Putamen (tissue), 1 donor: Measurements from ENCODE around the gene BBS7.

Experiments
- DNase-seq: peaks from one replicate; pipeline ENCODE4 v3.0.0-alpha.2; 2016; ENCODE audit warnings: low spot score

BBS7 gene

DNA sequence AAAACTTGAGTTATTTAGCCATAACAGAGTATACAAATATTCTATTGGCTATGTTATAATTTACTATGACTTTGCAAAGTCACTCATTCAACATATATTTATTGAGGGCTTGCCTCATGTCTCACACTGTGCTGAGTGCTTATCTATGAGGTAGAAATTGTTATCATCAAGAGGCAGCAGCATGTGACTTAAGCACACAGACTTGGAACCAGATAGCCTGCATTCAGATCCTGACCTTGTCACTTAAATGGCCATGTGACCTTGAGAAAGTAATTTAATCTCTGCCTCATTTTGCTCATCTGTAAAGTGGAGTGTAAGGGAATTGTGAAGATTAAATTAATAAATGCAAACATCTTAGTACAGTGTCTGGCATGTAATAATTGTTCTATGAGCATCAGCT is 79.3 kb downstream of the BBS7 start:
- DNase-seq: no peak

DNA sequence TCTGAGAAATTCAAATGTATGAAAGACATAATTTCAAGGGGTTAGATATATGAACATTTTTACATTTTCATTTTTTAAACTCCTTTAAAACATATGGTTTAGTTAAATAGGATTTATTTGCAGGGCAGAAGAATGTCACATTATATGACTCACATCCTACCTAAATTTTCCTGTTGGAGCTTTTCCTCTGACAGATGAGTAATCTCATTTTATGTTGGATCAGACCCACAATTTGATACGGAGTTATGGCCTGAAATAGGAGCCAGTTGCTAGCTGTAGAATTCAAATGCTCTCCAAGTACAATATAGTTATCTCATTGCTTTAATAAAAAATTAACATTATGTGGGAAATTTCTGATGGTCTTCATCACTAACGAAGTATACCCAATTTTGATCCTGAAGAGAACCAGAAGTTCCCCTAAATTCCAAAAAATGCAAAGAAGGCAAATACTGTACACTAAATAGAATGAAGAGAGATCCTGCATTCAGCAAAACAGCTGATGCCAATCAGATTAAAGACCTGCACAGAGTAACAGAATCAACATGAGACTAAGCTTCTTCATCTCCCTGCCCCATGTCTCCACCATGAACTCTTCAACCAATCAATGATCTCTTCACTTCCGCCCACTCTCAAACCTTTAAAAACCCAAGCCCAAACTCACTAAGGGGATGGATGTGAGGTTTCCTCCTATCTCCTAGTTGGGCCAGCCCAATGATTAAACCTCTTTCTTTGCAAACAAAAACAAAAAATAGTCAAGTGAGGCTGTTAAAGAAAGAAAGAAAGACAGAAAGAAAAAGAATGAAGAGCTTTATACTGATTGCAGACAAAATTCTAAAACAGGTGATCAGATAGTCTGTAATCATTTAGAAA is 80.1 kb downstream of the BBS7 start:
- no peak for DNase-seq

DNA sequence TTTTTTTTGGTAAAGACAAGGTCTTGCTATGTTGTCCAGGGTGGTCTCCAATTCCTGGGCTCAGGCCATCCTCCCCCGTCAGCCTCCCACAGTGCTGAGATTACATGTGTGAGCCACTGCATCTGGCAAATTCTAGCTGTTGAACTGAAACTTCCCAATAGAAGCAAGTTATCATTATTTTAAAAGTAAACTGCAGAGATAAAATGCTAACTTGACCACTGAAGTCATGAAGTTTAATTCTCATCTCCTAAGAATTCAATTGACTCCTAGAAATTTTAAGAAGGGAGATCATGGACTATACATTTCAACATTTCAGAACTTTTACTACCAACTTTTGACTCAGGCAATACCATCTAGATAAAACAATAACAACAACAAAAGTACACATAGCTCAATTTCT is 80.8 kb downstream of the BBS7 start:
- DNase-seq: no peak

DNA sequence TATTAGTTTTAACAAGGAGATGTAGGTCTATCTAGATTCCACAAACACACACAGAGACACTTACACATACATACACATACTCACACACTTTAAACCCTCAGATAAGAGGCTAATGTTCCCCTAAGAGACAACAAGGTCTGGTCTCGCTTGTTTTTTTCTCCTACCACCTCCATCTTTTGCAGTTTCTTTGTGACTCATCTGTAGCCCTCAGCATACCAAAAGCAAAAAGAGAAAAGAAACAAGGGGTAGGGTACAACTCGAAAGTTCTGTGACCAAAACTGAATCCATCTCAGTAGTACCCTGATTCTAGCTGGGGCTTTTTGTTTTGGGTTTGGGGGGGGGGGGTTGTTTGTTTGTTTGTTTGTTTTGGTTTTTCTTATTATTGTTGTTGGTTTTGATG is 81.4 kb downstream of the BBS7 start:
- no peak for DNase-seq

DNA sequence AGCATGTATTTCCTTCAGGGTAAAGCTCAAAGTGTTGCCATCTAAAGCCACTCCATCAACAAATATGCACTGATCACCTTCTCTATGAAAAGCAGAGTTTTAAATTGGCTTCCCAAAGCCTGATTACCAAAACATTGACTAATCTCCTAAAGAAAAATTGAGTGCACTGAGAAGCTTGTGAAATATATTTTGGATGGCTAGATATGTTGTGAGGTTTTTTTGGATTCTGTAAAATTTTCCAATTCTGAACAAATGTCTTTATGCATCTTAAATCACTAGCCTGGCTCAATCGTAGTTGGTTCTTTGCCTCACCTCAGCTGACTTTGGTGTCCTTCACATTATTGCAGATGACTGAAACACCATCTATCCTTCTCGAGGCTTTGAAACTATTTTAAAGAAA is 84.1 kb downstream of the BBS7 start:
- no peak for DNase-seq

DNA sequence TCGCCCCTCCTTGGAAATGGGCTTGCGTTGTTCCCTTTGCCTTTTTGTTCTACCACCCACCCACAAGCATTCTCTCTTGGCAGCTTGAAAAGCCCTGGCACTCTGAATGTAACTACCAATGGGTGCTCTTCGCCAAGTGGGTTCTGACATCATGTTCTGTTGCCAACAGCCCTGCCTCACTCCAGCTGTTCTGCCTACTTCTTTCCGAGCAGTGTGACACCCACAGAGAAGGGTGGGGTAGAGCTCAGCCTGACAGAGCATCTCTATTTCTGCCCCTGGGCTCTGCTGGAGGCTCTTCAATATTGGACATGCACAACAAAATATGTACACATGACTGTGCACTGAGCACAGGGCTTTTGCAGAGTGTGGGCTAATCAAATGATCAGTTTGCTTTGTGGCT is 84.8 kb downstream of the BBS7 start:
- peak; percentile 7 for DNase-seq

DNA sequence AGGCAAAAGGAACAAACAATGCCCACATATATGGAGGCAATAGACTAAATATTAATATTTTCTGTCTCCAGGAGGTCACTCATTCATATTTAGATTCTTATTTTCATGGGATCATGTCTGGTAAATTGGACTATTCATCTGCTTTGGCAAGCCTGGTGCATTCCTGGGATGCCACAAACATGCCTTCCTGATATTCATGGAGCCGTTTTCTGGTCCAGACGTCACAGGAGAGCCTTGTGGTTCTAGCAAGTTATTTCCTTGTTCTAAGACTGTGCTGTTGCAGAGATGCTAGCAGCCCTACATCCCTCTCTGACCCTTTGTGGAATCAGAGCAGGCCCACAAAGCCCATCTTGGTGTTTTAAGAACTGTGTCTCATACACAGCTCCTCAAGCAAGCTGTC is 85.3 kb downstream of the BBS7 start:
- DNase-seq: no peak

DNA sequence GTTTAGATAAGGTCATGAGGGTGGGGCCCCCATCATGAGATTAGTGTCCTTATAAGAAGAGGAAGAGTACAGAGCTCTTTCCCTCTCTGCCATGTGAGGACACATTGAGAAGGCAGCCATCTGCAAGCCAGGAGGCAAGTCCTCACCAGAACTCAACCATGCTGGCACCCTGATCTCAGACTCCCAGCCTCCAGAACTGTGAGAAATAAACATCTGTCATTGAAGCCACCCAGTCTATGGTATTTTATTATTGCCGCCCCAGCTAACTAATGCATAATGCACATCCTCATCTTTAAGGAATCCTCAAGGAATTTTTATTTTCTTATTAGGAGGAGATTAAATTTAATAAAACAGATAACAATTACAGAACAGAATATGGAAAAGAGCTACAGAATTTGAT is 85.9 kb downstream of the BBS7 start:
- DNase-seq: no peak

DNA sequence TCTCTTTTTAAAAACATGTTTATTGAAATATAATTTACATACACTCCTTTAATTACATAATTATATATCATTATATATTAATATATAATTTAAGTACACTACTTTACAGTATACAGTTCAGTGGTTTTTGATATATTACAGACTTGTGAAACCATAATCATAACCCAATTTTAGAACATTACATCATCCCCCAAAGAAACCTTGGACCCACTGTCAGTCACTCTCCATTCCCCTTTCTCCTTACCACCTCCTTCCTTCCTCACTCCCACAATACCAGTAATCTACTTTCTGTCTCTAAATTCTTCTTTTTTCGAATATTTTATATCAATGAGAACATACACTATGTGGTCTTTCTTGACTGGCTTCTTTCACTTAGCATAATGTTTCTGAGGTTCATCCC is 87.1 kb downstream of the BBS7 start:
- no peak for DNase-seq

DNA sequence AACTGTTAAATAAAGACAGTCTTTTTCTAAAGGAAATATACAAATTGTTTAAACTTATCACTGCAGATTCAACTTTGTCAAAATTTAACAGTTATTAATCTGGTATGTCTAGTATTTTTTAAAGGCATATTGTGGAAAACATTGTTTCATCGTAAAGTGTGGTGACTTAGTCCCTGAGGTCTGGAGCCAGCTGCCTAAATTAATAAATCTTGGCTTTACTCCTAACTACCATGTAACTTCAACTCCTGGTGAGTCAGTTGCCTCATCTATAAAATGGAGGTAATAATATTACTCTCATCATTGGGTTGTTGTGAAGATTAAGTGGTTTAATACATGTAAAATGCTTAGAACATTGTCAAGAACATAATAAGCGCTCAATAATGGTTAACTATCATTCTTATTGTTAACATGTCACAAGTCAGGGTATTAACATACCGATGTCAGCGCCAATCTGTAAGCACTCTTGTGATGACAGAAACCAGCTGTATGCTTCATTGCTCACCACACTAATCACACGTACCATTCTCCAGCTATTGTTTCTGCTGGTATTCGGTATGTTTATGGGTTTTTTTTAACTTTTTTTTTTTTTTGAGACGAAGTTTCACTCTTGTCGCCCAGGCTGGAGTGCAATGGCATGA is 91.2 kb downstream of the BBS7 start:
- no peak for DNase-seq

DNA sequence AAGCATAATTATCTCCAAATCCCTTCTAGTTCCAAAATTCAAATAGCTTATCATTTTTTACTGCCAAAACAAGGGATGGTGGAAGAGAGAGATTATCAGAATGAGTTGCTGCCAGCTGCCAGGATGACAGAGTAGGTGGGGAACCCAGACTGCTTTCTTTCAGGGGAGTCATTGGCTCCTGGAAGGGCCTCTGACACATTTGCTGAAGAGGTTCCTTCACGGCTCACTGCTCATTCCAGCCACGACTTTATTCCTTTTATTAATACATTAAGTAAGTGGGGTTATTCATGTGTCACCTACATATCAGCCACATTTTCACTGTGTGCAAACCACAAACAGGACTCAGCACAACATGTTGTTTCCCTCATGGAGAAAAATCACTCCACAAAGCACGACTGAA is 92.6 kb downstream of the BBS7 start:
- DNase-seq: no peak

DNA sequence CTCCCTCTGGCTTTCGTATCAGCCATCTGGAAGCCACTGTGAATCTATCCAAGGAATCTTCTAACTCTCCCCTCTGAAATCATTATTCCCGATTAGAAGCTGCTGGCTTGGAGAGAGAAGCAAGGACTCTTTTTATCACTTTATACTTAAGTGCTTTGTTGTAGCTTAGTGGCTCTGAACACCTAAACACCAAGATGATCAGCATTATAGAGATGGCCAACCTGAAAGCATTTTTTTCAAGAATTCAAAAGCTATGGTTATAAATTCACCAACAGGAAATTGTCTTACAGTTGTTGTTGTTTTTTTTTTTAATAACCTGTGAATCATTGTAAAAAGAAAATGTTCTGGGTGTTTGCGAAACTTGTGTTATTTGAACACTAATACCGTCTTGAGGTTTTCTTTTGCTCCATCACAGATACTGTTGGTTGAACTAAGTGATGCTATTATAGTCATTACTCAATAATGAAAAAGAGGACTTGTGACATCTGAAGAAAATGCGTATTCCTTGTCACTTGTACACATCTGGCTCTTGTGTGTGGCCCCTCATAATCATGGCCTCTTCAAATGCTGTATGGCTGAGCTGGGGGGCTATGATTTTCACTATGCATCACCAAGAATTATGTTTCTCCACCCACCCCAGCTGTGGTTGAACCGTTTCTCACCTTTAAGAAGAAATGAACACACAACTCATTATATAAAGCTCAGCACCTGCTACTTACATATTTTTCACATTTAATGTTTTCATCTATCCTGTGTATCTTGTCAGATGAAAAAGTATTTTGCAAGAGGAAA is 93.5 kb downstream of the BBS7 start:
- no peak for DNase-seq
